ENCODE results near the gene CAMSAP2.

Gene CAMSAP2

GRCh38 chr1:200895443-200895789 is 156.7 kb downstream of the CAMSAP2 start:
- DNase-seq (ENCODE audit: low read depth in 1 of 2, low spot score in 1 of 2) = no peak
- in situ Hi-C loops (cut with HindIII; ENCODE audit: low pct_unique_long_range_greater_than_20kb, low sequenced_read_pairs) = no loop called here
- no peak for TF ChIP-seq JUND (IDR thresholded peaks at IDR 0.05; ENCODE audit: low read depth)

DNA sequence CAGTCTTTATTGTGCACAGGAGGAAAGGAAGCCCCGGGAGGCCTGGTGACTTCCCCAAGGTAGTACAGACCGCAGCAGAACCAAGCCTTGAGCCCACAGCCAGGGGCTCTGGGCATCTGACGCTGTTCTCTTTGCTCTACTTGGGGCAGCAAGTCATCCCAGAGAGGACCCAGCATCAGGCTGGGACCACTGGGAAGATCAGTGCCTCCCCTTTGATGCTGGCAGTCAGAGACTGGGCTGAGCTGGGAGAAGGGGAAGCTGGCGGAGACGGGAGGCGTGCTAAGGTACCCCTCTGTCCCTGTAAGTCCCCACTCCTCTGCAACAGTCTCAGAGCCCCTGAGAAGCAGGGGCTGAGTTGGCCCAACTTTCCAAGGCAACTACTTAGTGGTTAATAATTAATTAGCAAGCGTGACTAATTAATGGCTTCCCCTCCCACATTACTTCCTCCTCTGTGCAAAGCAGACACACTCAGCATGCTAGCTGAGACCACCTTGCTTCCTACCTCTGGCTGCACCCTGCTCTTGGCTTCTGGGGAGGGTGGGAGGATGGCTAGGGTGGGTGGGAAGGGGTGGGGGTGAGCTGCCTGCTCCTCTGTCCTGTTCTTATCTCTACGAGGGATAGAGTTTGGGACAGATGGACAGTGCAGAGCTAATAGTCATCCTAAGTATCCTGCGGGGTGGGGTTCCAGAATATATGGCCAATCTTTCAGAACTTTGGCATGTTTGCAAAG is 157.3 kb downstream of the CAMSAP2 start:
- no peak for DNase-seq (ENCODE audit: low read depth in 1 of 2, low spot score in 1 of 2)
- TF ChIP-seq JUND (IDR thresholded peaks at IDR 0.05; ENCODE audit: low read depth) = no peak
- in situ Hi-C loops (cut with HindIII; ENCODE audit: low pct_unique_long_range_greater_than_20kb, low sequenced_read_pairs) = no loop called here

GRCh38 chr1:200896531-200897196 is 158.0 kb downstream of the CAMSAP2 start:
- in situ Hi-C loops (cut with HindIII; ENCODE audit: low pct_unique_long_range_greater_than_20kb, low sequenced_read_pairs) = no loop called here

GRCh38 chr1:200897259-200897658 is 158.6 kb downstream of the CAMSAP2 start:
- in situ Hi-C loops (cut with HindIII; ENCODE audit: low pct_unique_long_range_greater_than_20kb, low sequenced_read_pairs) = no loop called here
- no peak for TF ChIP-seq JUND (IDR thresholded peaks at IDR 0.05; ENCODE audit: low read depth)
- DNase-seq (ENCODE audit: low read depth in 1 of 2, low spot score in 1 of 2) = no peak

More at GRCh38 chr1:200896531-200897196, 158.0 kb downstream of the CAMSAP2 start:
- TF ChIP-seq JUND (IDR thresholded peaks at IDR 0.05; ENCODE audit: low read depth) = no peak
- DNase-seq (ENCODE audit: low read depth in 1 of 2, low spot score in 1 of 2) = no peak

- in situ Hi-C loops (cut with HindIII; ENCODE audit: low pct_unique_long_range_greater_than_20kb, low sequenced_read_pairs) = no loop called here
- DNase-seq (ENCODE audit: low read depth in 1 of 2, low spot score in 1 of 2) = no peak
- TF ChIP-seq JUND (IDR thresholded peaks at IDR 0.05; ENCODE audit: low read depth) = no peak
These were observed 160.3 kb downstream of the CAMSAP2 start for GRCh38 chr1:200899015-200899386.

DNA sequence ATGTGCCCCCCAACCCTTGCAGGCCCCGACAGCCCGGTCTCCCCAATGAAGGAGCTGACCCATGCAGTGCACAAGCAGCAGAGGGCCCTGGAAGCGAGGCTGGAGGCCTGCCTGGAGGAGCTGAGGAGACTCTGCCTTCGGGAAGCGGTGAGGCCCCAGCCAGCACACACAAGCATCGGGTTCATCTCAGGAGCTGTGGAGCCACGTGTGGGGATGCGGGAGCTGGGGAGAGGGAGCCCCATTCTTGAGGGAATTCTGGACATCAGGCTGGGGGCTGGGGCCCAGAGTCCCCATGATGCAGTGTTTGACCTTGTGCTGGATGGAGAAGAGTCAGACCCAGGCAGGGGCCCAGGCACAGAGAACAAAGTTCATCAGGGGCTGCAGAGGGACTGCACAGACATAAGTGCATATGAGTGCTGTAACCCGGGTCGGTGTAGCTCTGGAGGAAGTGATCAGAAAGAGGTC is 160.8 kb downstream of the CAMSAP2 start:
- in situ Hi-C loops (cut with HindIII; ENCODE audit: low pct_unique_long_range_greater_than_20kb, low sequenced_read_pairs) = no loop called here
- TF ChIP-seq JUND (IDR thresholded peaks at IDR 0.05; ENCODE audit: low read depth) = no peak
- DNase-seq (ENCODE audit: low read depth in 1 of 2, low spot score in 1 of 2) = no peak

GRCh38 chr1:200899954-200900867 is 161.5 kb downstream of the CAMSAP2 start:
- in situ Hi-C loops (cut with HindIII; ENCODE audit: low pct_unique_long_range_greater_than_20kb, low sequenced_read_pairs) = no loop called here
- no peak for DNase-seq (ENCODE audit: low read depth in 1 of 2, low spot score in 1 of 2)
- no peak for TF ChIP-seq JUND (IDR thresholded peaks at IDR 0.05; ENCODE audit: low read depth)

GRCh38 chr1:200900877-200901276 is 162.2 kb downstream of the CAMSAP2 start:
- in situ Hi-C loops (cut with HindIII; ENCODE audit: low pct_unique_long_range_greater_than_20kb, low sequenced_read_pairs) = no loop called here
- no peak for TF ChIP-seq JUND (IDR thresholded peaks at IDR 0.05; ENCODE audit: low read depth)
- DNase-seq (ENCODE audit: low read depth in 1 of 2, low spot score in 1 of 2) = no peak

DNA sequence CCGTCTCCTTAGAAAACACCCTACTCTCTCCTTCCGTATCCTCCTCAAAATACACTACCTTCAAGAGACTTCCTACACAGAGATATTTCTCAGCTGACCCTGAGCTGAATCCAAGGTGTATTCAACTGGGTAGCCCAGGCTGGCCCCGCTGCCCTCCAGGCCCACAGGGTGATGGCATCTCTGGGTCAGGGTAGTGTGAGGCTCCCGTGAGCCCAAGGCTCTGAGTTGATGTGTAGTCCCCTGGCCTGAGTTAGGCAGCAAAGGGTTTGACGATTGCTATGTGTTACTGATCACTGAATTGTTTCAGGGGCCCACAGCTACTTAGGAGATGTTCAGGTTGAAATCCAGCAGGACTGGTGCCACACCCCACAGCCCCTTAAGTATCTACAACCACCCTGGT is 162.7 kb downstream of the CAMSAP2 start:
- DNase-seq (ENCODE audit: low read depth in 1 of 2, low spot score in 1 of 2) = no peak
- TF ChIP-seq JUND (IDR thresholded peaks at IDR 0.05; ENCODE audit: low read depth) = no peak
- in situ Hi-C loops (cut with HindIII; ENCODE audit: low pct_unique_long_range_greater_than_20kb, low sequenced_read_pairs) = no loop called here

DNA sequence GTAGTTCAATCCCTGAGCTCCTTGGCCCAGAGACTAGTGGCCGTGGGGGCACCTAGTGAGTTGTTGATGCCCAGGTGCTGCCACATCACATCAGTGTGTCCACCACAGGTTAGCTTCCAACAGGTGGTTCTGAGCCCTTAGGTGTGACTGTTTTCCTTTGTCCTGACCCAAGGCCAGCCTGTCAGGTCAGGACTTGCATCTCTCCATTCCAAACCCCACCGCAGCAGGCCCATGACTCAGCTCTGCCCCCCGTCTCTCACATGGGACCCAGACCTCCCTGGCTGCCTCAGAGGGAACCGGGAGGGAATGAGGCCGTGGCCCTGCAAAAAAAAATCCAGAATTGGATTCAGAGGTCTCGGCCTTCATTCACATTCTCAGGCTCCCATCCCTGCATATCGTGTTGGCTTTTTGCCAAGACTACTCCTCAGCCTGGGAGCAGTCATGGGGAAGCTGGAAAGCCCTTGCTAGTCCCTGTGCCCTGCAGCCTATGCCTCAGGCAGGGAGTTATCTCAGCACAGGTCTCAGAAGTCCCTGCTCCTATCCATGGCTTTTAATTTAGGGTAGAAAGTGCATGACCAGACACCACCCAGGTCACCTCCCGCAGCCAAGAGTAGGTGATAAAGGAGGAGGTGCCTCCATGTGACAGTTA is 163.2 kb downstream of the CAMSAP2 start:
- in situ Hi-C loops (cut with HindIII; ENCODE audit: low pct_unique_long_range_greater_than_20kb, low sequenced_read_pairs) = no loop called here
- no peak for TF ChIP-seq JUND (IDR thresholded peaks at IDR 0.05; ENCODE audit: low read depth)
- no peak for DNase-seq (ENCODE audit: low read depth in 1 of 2, low spot score in 1 of 2)

DNA sequence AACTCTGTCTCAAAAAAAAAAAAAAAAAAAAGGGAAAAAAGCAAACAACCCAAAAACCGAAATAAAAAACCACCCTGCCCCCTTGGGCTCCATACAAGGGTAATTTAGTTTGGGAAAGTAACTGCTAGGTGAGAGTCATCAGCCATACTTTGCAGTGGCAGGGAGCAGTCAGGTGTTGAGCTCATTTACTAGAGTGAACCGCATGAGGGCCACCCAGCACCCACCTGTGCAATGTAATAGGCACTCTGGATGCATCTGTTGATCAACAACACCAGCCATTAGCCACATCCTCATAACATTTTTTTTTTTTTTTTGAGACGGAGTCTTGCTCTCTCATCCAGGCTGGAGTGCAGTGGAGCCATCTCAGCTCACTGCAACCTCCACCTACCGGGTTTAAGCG is 165.1 kb downstream of the CAMSAP2 start:
- in situ Hi-C loops (cut with HindIII; ENCODE audit: low pct_unique_long_range_greater_than_20kb, low sequenced_read_pairs) = no loop called here
- no peak for TF ChIP-seq JUND (IDR thresholded peaks at IDR 0.05; ENCODE audit: low read depth)

DNA sequence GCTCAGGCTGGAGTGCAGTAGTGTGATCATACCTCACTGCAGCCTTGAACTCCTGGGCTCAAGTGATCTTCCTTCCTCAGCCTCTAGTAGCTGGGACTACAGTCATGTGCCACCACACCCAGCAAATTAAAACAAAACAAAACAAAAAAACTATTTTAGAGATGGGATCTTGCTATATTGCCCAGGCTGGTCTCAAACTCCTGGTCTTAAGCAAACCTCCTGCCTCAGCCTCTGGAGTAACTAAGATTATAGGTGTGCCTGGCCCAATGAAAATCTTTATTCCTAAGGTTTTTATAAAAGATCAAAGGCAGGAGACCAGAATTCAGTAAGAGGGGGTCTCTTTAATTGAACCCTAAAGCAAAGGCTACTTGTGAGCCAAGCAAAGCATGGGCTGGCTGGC is 166.1 kb downstream of the CAMSAP2 start:
- no peak for TF ChIP-seq JUND (IDR thresholded peaks at IDR 0.05; ENCODE audit: low read depth)
- in situ Hi-C loops (cut with HindIII; ENCODE audit: low pct_unique_long_range_greater_than_20kb, low sequenced_read_pairs) = no loop called here
- DNase-seq (ENCODE audit: low read depth in 1 of 2, low spot score in 1 of 2) = no peak

More for the DNA sequence above, 165.1 kb downstream of the CAMSAP2 start:
- no peak for DNase-seq (ENCODE audit: low read depth in 1 of 2, low spot score in 1 of 2)

Data from T47D (cell line).